B cell (primary cell): ENCODE results near the gene ANKDD1B.
"Not testable (repeated sequence)": the region's sequence is repeated elsewhere in the genome, so short reads cannot be mapped to it uniquely, and the experiment has no call there.

Source experiments
- CTCF ChIP-seq: fragments of 200-600 bp; IDR thresholded peaks from one replicate; pipeline ENCODE4 v1.8.0; 2022; ENCODE audit warnings: antibody characterized with exemption, mild to moderate bottlenecking
- EZH2 ChIP-seq: IDR thresholded peaks from 2 replicates; pipeline ENCODE4 v1.6.1; 2012; ENCODE audit warnings: borderline replicate concordance, low read depth, mild to moderate bottlenecking, moderate library complexity, low read length; ENCODE audit not compliant: insufficient read depth, poor library complexity, severe bottlenecking

- not testable (repeated sequence) for TF ChIP-seq CTCF, EZH2
These were observed 3.9 kb upstream of the ANKDD1B start for GRCh38 chr5:75607341-75607740.
